Lung (tissue), 12 donors: ENCODE data around the gene ZNF747. TPM values are rescaled to one million over a fixed set of nuclear protein-coding genes. Genes with fewer than 3 reads are reported as not detected.
"Not testable (repeated sequence)": the region's sequence is repeated elsewhere in the genome, so short reads cannot be mapped to it uniquely, and the experiment has no call there.

Source experiments
- ATAC-seq: fragments of 200-7000 bp; cut with Tn5 transposase; one replicate; pipeline ENCODE4 v1.9.1; 2020; ENCODE audit warnings: moderate number of reproducible peaks; ENCODE audit not compliant: insufficient read depth, low FRiP score
- DNase-seq, 3 donors: peaks; one replicate each; pipeline ENCODE4 v3.0.0-alpha.2; 2013 to 2017
- H3K27ac ChIP-seq, 2 donors: one replicate each; pipeline ENCODE4 v1.5.1; 2013; ENCODE audit warnings: mild to moderate bottlenecking in 2 of 2, moderate library complexity in 2 of 2, control low read depth in 1 of 2, inconsistent platforms in 1 of 2, low read depth in 1 of 2, low read length in 1 of 2
- H3K27me3 ChIP-seq, 3 donors: one replicate each; pipeline ENCODE4 v1.5.1; 2013; ENCODE audit warnings: low read length in 2 of 3; ENCODE audit not compliant: control insufficient read depth in 3 of 3, insufficient read depth in 3 of 3
- H3K36me3 ChIP-seq, 4 donors: one replicate each; pipeline ENCODE4 v1.5.1; 2013; ENCODE audit warnings: low read length in 4 of 4, mild to moderate bottlenecking in 1 of 4, moderate library complexity in 1 of 4; ENCODE audit not compliant: control insufficient read depth in 4 of 4, insufficient read depth in 4 of 4
- H3K4me1 ChIP-seq, 5 donors: one replicate each; pipeline ENCODE4 v1.5.1; 2013; ENCODE audit warnings: low read length in 5 of 5, mild to moderate bottlenecking in 2 of 5, moderate library complexity in 1 of 5; ENCODE audit not compliant: control insufficient read depth in 5 of 5, insufficient read depth in 5 of 5
- H3K4me3 ChIP-seq: one replicate; pipeline ENCODE4 v1.5.1; 2013; ENCODE audit warnings: mild to moderate bottlenecking, control low read depth, moderate library complexity
- H3K9ac ChIP-seq, 2 donors: one replicate each; pipeline ENCODE4 v1.5.1; 2013; ENCODE audit warnings: low read length in 2 of 2, control low read depth in 1 of 2; ENCODE audit not compliant: insufficient read depth in 1 of 2
- H3K9me3 ChIP-seq, 4 donors: one replicate each; pipeline ENCODE4 v1.5.1; 2013; ENCODE audit warnings: low read length in 3 of 4, mild to moderate bottlenecking in 1 of 4, moderate library complexity in 1 of 4; ENCODE audit not compliant: control insufficient read depth in 4 of 4, insufficient read depth in 3 of 4
- WGBS, 2 donors: extraction: QIAGEN DNeasy Blood & Tissue Kit; methylation state at CpG; one replicate each; pipeline ENCODE4 v1.1.7; 2013; 5-methylcytosine and 5-hydroxymethylcytosine counted together
- polyA plus RNA-seq, 2 donors: library from polyadenylated mRNA; stranded (reverse); fragments of 200-250 nt; gene quantifications; one replicate each; pipeline ENCODE4 v1.2.1, GENCODE V29; 2013
- total RNA-seq, 2 donors: library from RNA; depleted of rRNA in 1 of 2; stranded (reverse); fragments of >200 nt in 1 of 2; gene quantifications; one replicate each; pipeline ENCODE4 v1.2.1, GENCODE V29; 2014 to 2021
- TF ChIP-seq, protein P1 (sequence below): IDR thresholded peaks from 2 replicates; pipeline ENCODE4 v1.5.1; 2012; ENCODE audit warnings: mild to moderate bottlenecking; ENCODE audit errors: control extremely low read depth, extremely low read depth
- donor health status: control.
- donor health status: control.
- donor health status: Bipolar disorder and iron deficiency.
- donor health status: healthy.
- donor health status: DM: yes; HTN: yes; CAD: no.

ZNF747 gene
- total and polyA plus RNA-seq, 4 donors: 7.1 to 11.7 (median 9.2) TPM

- Histone ChIP-seq H3K9ac (peak overlapping the region; percentile 39 to 55), H3K27ac (peak overlapping the region in 1 of 2 donors; percentile 63), H3K4me1 (peaks cover 0 to 13% (median 3%) of the 10 kb centered on the region in 5 donors), H3K4me3 (no peak overlapping the region), H3K9me3 (no peaks in the 10 kb centered on the region), H3K27me3 (no peaks in the 10 kb centered on the region), H3K36me3 (no peaks in the 10 kb centered on the region)
- no peak for ATAC-seq
- DNase-seq: peak; percentile 36 to 51 (median 46)
- WGBS, 2 donors: 70 to 76% methylated on average over 10 of the region's 10 CpGs
- TF ChIP-seq, protein P1, sequence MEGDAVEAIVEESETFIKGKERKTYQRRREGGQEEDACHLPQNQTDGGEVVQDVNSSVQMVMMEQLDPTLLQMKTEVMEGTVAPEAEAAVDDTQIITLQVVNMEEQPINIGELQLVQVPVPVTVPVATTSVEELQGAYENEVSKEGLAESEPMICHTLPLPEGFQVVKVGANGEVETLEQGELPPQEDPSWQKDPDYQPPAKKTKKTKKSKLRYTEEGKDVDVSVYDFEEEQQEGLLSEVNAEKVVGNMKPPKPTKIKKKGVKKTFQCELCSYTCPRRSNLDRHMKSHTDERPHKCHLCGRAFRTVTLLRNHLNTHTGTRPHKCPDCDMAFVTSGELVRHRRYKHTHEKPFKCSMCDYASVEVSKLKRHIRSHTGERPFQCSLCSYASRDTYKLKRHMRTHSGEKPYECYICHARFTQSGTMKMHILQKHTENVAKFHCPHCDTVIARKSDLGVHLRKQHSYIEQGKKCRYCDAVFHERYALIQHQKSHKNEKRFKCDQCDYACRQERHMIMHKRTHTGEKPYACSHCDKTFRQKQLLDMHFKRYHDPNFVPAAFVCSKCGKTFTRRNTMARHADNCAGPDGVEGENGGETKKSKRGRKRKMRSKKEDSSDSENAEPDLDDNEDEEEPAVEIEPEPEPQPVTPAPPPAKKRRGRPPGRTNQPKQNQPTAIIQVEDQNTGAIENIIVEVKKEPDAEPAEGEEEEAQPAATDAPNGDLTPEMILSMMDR: no peak
These were observed 7.1 kb upstream of the ZNF747 start for GRCh38 chr16:30541502-30542329.

DNA sequence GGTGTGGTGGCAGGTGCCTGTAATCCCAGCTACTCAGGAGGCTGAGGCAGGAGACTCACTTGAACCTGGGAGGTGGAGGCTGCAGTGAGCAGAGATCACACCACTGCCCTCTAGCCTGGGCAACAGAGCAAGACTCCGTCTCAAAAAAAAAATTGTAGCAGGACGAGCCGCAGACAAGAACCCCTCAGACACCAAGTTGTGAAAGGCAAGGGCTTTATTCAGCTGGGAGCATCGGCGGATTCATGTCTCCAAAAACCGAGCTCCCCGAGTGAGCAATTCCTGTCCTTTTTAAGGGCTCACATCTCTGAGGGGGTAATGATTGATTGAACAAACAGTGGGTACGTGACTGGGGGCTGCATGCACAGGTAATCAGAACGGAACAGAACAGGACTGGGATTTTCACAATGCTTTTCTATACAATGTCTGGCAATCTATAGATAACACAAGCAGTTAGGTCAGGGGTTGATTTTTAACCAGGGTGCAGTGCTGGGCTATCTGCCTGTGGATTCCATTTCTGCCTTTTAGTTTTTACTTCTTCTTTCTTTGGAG lies 6.3 kb upstream of the ZNF747 start:
- peak overlapping the region in 1 of 2 donors; percentile 63 for H3K27ac ChIP-seq
- H3K4me3 ChIP-seq, H3K36me3 ChIP-seq: not testable (repeated sequence)

DNA sequence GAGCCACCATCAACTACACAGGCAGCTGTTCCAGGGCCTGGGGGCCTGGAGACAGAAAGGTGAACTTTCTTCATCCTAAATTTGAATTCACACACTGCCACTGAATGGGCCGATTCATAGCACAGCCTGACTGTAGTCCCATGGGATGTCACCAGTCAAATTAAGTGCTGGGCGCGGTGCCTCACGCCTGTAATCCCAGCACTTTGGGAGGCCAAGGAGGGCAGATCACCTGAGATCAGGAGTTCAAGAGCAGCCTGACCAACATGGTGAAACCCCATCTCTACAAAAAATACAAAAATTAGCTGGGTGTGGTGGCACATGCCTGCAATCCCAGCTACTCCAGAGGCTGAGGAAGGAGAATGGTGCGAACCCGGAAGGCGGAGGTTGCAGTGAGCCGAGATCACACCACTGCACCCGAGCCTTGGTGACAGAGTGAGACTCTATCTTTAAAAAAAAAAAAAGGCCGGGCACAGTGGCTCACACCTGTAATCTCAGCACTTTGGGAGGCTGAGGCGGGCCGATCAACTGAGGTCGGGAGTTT lies 5.4 kb upstream of the ZNF747 start:
- H3K9ac ChIP-seq, H3K36me3 ChIP-seq, H3K9me3 ChIP-seq, ATAC-seq, H3K4me3 ChIP-seq, H3K27me3 ChIP-seq, DNase-seq: not testable (repeated sequence)
- Histone ChIP-seq H3K27ac (peak overlapping the region in 1 of 2 donors; percentile 76), H3K4me1 (peaks cover 2 to 16% (median 5%) of the 10 kb centered on the region in 5 donors)
- 92 to 95% methylated on average over 13 of the region's 13 CpGs for WGBS, 2 donors

More for the DNA sequence above, 6.3 kb upstream of the ZNF747 start:
- Histone ChIP-seq H3K4me1 (peaks cover under 1 to 13% (median 5%) of the 10 kb centered on the region in 5 donors), H3K9ac (peak overlapping the region in 1 of 2 donors; percentile 39)
- DNase-seq, H3K27me3 ChIP-seq, ATAC-seq, H3K9me3 ChIP-seq: not testable (repeated sequence)
- WGBS, 2 donors: 80 to 84% methylated on average over 9 of the region's 9 CpGs

GRCh38 chr16:30539000-30539964 lies 4.6 kb upstream of the ZNF747 start:
- Histone ChIP-seq H3K4me1 (peaks cover 2 to 17% (median 5%) of the 10 kb centered on the region in 5 donors), H3K9ac (no peak overlapping the region), H3K9me3 (no peaks in the 10 kb centered on the region), H3K27me3 (no peaks in the 10 kb centered on the region), H3K27ac (peak overlapping the region in 1 of 2 donors; percentile 76), H3K4me3 (no peak overlapping the region), H3K36me3 (no peaks in the 10 kb centered on the region)
- WGBS, 2 donors: 80 to 86% methylated on average over 8 of the region's 8 CpGs
- no peak for ATAC-seq
- TF ChIP-seq, protein P1: no peak
- DNase-seq: no peak

DNA sequence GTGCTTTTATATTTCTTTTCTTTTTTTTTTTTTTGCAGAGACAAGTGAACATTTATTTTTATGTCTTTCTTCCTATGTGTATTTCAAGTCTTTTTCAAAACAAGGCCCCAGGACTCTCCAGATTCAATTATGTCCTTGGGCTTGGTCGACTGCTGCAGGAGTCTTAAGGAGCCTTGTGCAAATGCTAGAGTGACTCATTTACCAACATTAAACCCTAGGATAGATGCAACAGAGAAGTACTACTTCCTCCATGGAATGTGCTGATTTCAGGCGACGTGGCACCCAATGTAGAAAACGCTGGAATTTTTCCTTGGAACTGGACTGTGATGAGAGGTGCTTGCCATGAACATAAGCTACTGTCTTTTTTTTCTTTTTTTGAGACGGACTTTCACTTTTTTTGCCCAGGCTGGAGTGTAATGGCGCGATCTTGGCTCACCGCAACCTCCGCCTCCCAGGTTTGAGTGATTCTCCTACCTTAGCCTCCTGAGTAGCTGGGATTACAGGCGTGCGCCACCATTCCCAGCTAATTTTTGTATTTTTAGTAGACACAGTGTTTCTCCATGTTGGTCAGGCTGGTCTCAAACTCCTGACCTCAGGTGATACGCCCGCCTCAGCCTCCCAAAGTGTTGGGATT lies 1.9 kb upstream of the ZNF747 start:
- 85 to 88% methylated on average over 13 of the region's 13 CpGs for WGBS, 2 donors
- ATAC-seq, H3K27me3 ChIP-seq, H3K4me3 ChIP-seq, H3K9me3 ChIP-seq, H3K27ac ChIP-seq, DNase-seq: not testable (repeated sequence)
- Histone ChIP-seq H3K36me3 (peaks cover 0 to 10% (median under 1%) of the 10 kb centered on the region in 4 donors), H3K4me1 (peaks cover 0 to 27% (median 5%) of the 10 kb centered on the region in 5 donors), H3K9ac (peak overlapping the region; percentile 25 to 90)
